C1 segment of cervical spinal cord (tissue), 14 donors: ENCODE data around the gene TTLL12.
"Not testable (repeated sequence)": the region's sequence is repeated elsewhere in the genome, so short reads cannot be mapped to it uniquely, and the experiment has no call there.

Experiments
- DNase-seq, 14 donors: peaks; one replicate each; lab custom pipeline; 2025; lab: John Stamatoyannopoulos, UW

TTLL12 gene

DNA sequence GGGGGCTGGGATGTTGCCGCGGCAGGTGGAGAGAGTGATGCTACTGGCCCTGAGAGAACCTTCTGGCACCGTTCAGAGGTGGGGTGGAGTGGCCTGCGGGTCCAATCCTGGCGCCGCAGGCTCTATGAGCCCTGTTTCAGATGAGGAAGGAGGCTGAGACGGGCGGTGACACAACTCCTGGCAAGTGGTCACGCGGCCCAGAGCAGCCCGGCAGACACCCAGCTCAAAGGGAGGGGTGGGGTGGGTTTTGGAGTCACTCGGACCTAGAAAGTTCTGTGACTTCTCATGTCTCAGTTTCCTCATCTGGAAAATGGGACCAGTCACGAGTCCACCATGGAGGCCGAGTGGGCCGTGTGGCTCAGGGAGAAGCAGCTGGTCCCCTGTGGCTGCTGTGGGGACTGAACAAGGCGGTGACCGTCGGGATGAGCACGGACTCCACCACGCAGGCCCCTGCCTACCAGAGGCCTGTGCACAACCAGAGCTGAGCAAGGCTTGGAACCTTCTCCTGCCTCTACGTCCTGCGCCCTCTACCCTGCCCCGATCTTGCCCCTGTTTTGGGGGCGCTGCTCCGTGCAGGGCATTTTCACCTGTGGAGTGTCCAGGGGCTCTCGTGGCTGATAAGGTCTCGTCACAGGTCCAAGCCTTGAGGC lies 31.9 kb downstream of the TTLL12 start:
- peak in 2 of 14 donors; percentile 1 to 7 for DNase-seq

DNA sequence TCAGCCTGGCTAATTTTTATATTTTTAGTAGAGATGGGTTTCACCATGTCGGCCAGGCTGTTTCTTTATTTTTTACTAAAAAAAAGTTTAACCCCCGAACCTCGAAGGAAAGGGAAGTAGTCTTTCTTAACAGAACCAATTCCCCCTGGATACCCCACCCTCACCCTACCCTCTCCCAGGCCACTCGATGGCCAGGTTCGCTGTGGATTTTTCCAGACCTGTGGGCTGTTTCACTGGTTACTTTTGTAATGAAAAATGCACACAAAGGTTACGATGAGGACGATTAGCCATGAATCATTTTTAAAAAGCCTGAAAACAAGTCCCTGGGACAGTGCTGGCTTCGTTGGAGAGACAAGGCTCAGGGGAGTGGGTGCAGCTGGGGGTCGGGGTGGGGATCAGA lies 33.0 kb downstream of the TTLL12 start:
- DNase-seq, result no peak

DNA sequence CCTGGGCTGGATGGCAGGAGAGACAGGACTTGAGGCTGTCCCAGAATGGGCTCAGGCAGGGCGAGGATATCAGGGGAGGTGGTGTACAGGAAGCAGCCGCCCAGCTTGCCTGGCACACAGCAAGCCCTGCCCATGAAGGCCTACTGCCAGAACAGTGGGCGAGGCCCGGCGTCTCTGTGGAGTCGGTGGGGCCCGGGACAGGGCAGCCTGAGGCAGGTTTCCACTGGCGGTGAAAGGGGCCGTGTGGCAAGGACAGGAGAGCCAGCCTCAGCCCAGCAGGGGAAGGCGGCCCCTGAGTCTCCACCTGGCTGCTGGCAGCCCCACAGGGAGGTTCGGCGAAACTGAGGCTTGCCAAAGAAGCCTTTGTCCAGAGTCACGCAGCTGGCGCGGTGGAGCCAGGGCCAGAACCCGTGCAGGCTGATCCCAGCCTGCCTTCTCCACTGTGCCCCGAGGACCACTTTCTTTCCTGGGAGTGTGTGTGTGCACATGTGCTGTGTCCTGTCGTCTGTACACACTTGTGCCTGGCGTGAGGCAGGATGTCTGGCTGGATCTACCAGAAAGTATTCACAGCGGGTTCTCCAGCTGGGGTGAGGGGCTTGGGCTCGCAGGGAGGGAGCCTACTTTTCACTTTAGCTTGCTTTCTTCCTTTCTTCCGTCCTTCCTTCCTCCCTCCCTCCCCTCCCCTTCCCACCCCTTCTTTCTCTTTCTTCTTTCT lies 34.4 kb downstream of the TTLL12 start:
- peak in 10 of 14 donors; percentile 14 to 77 (median 54) for DNase-seq

DNA sequence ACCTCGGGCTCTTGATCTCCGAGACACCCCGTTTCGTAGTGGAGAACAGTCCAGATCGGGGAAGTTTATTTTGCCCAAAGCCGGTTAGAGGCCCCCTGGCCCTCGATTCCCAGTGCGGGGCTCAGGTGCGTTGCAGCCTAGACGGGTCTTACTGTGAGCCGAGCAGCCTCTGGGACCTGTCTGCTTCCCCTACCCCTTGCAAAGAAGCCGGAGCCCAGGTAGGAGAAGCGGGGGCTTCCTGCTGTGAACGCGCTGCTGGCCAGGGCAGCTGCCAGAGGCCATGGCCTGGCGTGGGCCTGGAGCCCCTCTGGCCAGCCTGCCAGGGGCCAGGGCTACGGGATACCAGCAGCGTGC lies 35.0 kb downstream of the TTLL12 start:
- DNase-seq, result peak in 1 of 14 donors; percentile 53

DNA sequence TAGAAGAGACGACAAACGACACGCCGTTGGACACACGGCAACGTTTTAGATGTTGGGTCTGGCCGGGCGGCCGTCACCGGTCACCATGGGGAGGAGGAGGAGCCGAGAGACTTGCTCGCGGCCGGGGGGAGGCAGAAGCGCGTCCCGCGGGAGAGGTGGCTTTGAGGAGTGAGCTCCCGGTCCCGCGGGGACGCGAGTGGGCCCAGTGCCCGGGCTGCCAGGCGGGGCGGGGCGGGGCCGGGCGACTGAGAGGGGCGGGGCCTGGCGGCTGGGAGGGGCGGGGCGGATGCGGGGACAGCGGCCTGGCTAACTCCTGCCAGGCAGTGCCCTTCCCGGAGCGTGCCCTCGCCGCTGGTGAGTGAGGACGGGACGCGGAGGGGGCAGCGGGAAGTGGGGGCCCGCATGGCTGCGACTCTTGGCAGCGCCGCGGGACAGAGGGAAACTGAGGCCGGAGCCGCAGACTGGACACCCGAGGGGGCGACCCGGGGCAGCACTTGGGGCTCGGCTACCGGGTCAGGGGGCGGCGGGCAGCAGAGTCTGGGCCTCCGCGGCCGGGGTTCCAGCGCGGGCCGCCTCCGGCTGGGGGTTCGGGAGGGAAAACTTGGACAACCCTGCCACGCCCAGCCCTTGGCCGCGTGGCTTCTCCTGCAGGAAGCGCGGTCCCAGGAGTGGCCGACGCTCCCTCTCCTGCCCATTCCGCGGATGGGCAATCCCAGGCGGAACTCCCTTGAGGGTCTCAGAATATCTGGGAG lies 35.5 kb downstream of the TTLL12 start, which contains the start of gene TSPO:
Gene TSPO, plus strand, starts transcription at position 309 of the 752 bp plus-strand sequence. CDS start 7,680 bp downstream, outside the sequence.
- DNase-seq, result peak in 12 of 14 donors; percentile 29 to 87 (median 70)

DNA sequence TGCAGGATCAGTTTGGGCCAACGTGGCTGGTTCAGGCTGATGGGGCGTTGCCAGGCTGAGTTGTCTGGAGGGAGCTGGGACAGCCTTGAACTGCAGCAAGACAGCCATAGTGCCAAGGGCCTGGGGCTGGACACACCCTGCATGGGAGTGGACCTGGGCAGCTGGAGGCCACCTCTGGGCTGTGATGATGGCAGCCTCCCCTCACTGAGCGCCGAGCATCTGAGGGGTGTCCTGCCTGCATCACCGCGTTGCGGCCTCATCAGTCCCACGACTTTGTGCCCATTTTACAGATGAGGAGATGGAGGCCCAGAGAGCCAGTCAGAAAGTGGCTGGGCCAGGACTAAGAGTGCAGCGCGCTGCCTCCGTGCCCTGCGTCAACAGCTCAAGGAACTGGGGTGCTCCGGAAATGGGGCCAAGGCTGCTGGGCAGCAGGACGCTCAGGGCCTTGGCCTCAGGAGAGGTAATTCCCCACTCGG lies 36.2 kb downstream of the TTLL12 start:
- DNase-seq, result no peak

DNA sequence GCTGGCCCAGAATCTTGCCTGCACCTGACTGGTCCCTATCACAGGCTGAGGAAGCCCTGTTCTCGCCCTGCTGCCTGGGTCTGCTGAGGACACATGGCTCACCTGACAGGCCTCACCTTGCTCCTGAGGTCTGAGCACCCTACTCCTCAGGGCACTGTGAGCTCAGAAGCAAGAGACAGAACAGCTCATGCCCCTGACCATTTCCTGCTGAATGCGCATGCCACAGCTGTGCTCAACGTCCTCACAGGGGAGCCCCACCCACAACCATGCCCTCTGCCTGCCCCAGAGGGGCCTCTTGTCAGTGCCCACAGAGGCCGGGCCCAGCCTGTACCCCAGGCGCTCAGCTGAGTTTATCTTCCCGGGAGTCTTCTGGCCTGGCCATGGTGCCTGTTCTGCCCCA lies 38.4 kb downstream of the TTLL12 start:
- peak in 2 of 14 donors; percentile 9 to 13 for DNase-seq

DNA sequence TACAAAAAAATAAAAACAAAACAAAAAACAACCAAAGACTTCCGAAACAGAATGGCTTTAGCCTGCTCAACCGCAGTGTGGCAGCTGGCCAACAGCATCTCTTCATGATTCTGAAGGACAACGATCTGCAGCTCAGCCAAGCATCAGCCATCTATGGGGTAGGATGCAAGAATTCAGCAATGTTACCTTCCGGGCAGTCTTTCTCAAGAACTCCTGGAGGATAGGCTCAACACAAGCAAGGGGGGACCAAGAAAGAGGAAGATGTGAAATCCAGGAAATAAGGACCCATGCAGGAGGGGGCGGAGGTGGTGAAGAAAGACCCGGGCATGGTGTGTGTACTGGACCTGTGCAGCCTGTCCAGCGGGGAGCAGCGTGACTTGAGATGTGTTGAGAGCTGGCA lies 39.1 kb downstream of the TTLL12 start:
- DNase-seq, result peak in 4 of 14 donors; percentile 2 to 32 (median 18)

DNA sequence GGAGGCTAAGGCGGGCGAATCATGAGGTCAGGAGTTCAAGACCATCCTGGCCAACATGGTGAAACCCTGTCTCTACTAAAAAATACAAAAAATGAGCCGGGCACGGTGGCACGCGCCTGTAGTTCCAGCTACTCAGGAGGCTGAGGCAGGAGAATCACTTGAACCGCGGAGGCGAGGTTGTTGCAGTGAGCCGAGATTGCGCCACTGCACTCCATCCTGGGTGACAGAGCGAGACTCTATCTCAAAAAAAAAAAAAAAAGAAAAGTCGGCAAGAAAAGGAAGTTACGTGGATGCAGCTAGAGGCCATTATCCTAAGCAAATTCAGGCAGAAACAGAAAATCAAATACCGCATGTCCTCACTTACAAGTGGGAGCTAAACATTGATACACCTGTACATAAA lies 40.6 kb downstream of the TTLL12 start:
- DNase-seq, result not testable (repeated sequence)

DNA sequence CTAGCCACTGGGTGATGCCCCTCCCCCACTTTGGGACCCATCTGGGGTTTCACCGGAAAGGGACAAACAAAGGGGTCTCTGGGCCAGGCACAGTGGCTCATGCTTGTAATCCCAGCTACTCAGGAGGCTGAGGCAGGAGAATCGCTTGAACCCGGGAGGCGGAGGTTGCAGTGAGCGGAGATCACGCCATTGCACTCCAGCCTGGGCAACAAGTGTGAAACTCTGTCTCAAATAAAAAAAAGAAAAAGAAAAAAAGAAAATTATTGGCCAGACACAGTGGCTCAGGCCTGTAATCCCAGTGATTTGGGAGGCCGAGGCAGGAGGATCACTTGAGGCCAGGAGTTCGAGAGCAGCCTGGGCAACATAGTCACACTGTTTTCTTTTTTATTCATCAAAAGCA lies 41.6 kb downstream of the TTLL12 start:
- not testable (repeated sequence) for DNase-seq

DNA sequence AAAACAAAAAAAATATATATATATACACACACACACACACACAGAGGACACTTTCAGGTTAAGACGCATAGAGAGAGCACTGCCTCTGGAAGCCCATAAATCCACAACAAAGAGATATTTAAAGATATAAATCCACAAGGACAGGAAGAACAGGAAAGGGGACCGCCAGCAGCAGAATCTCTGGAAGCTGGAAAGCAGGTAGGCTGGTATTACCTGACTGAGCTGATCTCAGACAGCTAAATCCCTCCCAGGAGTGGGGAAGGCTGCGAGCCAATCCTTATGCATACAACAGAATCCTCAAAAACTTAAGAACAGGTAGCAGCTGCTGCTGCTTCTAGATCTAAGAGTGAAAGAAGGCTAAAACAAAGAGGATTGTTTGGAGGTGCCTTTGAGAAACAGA lies 42.0 kb downstream of the TTLL12 start:
- no peak for DNase-seq

DNA sequence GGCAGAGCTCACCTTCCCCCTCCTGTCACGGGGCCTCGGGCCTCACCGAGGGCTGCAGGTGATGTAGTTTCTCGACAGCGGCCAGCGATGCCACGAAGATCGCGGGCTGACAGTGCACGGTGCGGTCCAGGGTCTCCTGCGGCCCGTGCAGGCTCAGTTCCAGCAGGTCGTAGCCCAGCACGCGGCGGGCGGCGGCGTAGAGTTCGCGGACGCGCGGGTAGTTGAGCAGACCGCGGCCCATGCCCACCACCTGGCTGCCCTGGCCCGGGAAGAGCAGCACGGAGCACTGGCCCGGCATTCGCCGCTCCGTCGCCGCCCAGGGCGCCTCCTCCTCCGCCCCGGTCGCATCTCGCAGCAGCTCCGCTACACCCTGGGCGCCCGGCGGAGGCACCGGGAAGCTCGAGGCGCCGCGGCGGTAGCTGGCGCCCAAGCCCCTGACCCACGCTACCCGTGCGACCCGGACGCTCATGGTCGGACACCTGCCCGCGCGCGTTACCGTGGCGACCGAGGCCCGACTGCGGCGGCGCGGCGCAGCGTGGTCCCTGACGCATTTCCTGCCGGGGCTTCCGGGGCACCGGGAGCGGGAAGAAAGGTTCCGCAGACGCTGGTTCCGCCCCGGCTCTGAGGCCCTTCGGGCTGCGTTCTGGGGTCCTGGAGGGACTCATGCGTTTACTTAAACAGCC lies 43.9 kb downstream of the TTLL12 start, which contains the start of gene MCAT:
Gene MCAT, minus strand, starts transcription at position 519 of the 683 bp plus-strand sequence. Its CDS starts 50 bp downstream, at position 469.
- peak; percentile 25 to 90 (median 76) for DNase-seq

DNA sequence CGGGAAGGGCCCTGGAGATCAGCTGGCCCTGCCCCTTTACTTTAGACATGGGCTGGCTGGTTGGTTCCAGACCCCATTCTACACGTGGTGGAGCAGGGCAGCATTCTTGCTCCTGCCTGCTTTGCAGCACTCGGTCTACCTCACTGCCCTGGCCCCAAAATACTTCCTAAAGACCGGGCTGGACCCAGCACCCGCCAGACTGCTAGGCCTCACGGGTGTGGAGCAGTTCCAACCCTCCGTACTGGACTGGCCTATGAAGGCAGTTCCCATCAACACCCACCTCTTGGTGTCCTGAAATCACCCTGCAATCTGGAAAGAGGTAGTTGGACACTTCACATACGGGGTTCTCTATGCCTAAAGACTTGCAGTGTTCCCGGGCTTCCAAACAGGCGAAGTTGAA lies 50.1 kb downstream of the TTLL12 start:
- no peak for DNase-seq

DNA sequence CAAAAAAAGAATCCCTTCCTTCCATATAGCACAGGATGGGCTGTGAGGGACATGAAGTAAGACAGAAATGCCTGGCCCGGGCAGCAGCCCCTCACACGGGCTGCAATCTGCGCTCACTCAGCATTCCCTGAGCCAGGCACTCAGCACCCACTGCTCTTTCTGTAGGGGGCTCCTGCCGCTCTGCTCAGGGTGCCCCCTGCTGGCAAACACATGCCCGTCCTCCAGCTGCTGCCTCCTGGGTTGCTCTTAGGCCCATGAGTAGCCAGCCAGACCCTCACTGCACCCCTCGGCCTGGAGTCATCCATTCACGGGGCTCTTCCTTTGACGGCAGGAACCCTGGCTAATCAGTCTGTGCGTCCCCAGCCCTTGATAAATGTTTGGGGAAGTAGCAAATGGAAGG lies 50.7 kb downstream of the TTLL12 start:
- peak in 3 of 14 donors; percentile 6 to 8 (median 7) for DNase-seq

DNA sequence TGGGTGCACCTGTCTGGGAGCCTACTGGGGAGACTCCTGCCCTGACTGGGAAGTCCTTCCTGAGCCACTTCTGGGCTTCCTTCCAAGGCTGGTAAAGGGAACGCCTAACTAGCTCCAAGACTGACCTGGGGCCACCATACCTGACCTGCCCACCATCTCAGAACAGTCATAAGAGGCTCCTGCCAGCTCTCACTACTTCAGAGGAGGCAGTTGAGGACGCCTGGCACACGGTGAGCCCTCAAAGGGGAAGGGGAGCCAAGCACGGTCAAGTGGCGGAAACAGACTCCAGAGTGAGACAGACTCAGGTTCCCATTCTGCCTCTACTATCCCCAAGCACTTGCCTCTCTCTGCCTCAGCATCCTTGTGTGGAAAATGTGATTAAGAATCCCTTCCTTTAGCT lies 51.4 kb downstream of the TTLL12 start:
- no peak for DNase-seq

DNA sequence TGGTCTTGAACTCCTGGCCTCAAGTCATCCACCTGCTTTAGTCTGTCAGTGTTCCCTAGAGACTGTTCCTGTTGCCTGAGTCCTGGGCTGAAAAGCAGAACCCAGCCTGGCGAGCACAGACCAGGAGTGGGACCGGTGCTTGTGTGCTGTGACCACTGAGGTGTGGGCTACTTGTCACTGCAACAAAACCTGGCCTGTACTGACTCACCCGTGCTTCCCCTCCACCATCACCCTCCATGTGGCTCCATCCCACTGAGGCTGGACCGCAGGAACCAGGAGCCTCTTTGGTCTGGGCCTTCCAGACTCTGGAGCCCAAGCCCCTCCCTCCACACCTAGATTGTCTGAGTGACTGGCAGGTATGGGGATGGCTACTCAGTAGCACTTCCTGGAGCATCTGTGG lies 52.4 kb downstream of the TTLL12 start:
- DNase-seq, result no peak

DNA sequence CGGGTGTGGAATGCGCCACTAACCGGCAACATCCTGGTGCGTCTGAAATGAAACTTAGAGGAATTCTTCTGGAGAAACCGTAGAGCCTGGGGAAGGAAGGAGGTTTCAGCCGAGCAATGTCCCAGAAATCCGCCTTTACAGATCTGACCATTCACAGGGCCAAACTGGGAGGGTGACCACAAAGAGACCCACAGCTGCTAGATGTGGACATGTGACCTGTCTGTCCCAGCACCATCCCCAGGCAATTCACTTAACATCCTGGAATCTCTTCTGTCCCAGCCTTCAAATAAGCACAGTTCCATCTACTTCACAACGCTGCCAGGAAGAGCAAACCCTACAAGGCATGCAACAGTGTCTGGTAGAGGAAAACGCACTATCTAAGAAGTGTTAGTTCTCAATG lies 53.5 kb downstream of the TTLL12 start:
- DNase-seq, result no peak

DNA sequence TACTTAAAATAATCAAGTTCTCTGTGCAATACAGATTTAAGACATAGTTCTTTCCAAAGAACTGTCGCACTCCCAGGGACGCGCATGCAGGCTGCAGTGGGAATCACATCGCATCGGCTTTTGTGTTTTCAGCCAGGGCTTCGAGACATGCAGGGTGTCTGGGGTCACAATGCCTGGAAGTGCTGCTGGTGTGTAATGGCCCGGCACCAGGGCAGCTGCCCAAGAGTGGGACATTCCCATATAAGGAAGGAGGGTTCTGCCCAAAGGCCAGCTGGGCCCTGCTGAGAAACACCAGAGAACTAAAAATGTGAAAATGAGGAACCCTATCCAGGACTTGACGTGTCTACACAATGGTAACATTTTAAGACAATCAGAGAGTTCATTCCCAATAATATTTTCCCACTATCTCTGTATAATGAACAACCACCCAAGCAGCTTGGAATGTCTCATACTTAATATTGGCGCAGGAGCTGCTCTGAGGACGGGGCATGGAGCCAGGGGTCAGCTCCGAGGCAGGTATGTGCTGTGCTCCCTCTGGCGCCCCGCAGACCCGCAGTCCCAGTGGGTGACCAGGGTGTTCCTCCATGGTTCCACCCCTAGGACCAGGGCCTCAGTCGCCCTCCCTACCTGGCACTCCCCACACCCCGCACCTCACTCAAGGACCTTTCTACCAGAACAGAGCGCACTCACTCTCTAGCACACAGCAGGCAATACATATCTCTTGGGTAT lies 55.0 kb downstream of the TTLL12 start:
- no peak for DNase-seq

DNA sequence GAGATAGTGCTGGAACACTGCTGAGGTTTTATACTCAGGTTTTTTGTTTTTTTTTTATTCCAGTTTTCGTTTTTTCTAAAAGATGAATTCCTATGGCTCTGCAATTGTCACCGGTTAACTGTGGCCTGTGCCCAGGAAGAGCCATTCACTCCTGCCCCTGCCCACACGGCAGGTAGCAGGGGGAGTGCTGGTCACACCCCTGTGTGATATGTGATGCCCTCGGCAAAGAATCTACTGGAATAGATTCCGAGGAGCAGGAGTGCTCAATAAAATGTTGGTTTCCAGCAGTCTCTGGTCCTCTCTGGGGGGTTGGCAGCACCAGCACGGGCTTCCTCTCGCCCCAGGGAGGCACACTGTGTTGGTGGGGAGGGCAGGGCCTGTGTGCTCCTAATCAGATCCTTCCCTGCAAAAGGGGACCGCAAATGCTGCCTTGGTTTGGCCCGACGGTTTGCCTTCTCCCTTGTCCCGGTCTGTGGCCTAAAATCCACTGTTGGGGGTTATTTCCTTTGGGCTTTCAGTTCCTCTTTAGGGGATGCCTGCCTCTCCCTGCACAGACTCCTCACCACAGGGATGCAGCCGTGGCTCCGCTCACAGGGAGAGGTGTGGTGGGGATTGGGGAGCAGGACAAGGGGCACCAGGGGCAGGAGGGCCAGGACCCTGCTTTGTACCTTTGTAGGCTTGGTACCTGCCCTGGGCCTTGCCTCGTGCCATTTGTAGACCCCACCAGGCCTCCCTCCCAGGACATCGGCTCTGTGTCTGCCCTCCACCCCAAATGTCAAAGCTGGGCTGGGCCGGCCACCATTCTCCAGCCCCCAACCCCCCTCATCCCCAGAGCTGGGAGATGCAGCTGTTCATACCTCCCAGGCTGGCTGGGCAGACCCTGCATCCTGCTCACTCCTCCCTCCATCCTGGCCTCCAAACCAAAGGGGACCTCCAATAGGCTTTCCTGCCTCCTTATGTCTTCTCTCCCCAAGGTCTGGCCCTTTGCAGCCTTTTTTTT lies 57.2 kb downstream of the TTLL12 start:
- no peak for DNase-seq
